ENCODE data around the gene TMEM60.

- TF ChIP-seq, protein P1, sequence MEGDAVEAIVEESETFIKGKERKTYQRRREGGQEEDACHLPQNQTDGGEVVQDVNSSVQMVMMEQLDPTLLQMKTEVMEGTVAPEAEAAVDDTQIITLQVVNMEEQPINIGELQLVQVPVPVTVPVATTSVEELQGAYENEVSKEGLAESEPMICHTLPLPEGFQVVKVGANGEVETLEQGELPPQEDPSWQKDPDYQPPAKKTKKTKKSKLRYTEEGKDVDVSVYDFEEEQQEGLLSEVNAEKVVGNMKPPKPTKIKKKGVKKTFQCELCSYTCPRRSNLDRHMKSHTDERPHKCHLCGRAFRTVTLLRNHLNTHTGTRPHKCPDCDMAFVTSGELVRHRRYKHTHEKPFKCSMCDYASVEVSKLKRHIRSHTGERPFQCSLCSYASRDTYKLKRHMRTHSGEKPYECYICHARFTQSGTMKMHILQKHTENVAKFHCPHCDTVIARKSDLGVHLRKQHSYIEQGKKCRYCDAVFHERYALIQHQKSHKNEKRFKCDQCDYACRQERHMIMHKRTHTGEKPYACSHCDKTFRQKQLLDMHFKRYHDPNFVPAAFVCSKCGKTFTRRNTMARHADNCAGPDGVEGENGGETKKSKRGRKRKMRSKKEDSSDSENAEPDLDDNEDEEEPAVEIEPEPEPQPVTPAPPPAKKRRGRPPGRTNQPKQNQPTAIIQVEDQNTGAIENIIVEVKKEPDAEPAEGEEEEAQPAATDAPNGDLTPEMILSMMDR (IDR thresholded peaks at IDR 0.05), result no peak
- TF ChIP-seq ZFX (IDR thresholded peaks at IDR 0.05; ENCODE audit: borderline replicate concordance), result no peak
Measured at GRCh38 chr7:77783111-77783510, 15.1 kb downstream of the TMEM60 start.
